ENCODE measurements around the gene SYMPK.

GRCh38 chr19:45863335-45863839 lies 440 bp upstream of the SYMPK start:
- TF ChIP-seq CTCF (IDR thresholded peaks at IDR 0.05 in 8 of 11, conservative IDR thresholded peaks at IDR 0.05 in 3 of 11) (no peak), POLR2A (IDR thresholded peaks at IDR 0.05) (no peak)

Measured in spleen (tissue), 7 donors.